ENCODE data around the gene DNM3.

The DNM3 gene

DNA sequence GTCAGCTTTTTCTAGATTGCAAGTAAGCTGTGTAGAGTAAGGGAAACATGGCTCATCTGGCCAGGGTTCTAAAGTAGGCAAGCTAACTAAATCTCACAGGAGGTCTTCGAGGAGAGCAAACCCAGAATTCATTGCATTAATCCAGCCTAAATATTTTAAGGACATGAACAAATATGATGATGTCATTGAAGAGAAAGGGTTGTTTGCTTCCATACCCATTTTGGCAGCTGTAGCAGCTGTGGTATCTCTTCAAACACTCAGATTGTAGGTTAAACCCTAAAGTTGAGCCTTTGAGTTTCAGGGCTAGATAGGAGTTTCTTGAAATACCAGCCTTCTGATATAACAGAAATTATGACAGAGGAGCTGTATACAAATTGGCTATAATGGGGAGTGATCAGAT lies 378.7 kb downstream of the DNM3 start:
- Histone ChIP-seq H3K27ac (ENCODE audit: low read depth, low read length) (no peak overlapping the region), H3K9me3 (ENCODE audit: control insufficient read depth, insufficient read depth, low read length) (no peaks in the 10 kb centered on the region), H3K4me3 (ENCODE audit: low read length) (no peak overlapping the region), H3K4me2 (ENCODE audit: low read length) (no peak overlapping the region), H3K9me2 (replicated peaks; ENCODE audit: control insufficient read depth, low read length) (no peaks in the 10 kb centered on the region), H3K27me3 (ENCODE audit: control insufficient read depth, low read length) (no peaks in the 10 kb centered on the region), H3F3A (ENCODE audit: control insufficient read depth, insufficient read depth) (no peaks in the 10 kb centered on the region), H3K36me3 (ENCODE audit: control insufficient read depth, low read length) (no peaks in the 10 kb centered on the region), H3K79me2 (ENCODE audit: control insufficient read depth, low read length) (no peaks in the 10 kb centered on the region), H3K4me1 (ENCODE audit: control insufficient read depth, low read length) (no peaks in the 10 kb centered on the region), H4K20me1 (ENCODE audit: control insufficient read depth, insufficient read depth, low read depth, low read length) (no peaks in the 10 kb centered on the region)
- TF ChIP-seq EZH2phosphoT487 (IDR thresholded peaks at IDR 0.05; ENCODE audit: borderline replicate concordance, low read length): no peak
- TF ChIP-seq, protein P1, sequence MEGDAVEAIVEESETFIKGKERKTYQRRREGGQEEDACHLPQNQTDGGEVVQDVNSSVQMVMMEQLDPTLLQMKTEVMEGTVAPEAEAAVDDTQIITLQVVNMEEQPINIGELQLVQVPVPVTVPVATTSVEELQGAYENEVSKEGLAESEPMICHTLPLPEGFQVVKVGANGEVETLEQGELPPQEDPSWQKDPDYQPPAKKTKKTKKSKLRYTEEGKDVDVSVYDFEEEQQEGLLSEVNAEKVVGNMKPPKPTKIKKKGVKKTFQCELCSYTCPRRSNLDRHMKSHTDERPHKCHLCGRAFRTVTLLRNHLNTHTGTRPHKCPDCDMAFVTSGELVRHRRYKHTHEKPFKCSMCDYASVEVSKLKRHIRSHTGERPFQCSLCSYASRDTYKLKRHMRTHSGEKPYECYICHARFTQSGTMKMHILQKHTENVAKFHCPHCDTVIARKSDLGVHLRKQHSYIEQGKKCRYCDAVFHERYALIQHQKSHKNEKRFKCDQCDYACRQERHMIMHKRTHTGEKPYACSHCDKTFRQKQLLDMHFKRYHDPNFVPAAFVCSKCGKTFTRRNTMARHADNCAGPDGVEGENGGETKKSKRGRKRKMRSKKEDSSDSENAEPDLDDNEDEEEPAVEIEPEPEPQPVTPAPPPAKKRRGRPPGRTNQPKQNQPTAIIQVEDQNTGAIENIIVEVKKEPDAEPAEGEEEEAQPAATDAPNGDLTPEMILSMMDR (IDR thresholded peaks at IDR 0.05; ENCODE audit: low read depth, low read length, poor library complexity, severe bottlenecking): no peak

DNA sequence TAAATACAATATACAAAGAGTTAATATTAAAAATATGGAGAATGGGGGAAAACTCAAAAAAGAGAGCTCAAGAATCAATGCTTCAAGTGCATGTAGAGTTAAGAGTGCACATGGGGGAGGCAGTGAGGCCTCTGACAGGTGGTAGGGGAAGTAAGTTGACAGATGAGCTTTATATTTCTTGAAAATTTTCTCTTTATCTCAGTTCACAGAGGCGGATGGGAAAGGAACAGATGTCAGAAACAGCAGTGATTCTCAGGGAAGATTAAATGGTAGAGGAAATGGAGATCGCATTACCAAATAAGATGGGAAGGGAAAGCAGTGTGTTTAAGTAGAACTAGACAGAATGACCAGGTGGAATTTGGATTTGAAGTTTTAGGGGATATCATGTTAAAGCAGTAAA lies 379.1 kb downstream of the DNM3 start:
- no peak overlapping the region for H3K27ac ChIP-seq (ENCODE audit: low read depth, low read length)
- no peaks in the 10 kb centered on the region for H3K9me2 ChIP-seq (replicated peaks; ENCODE audit: control insufficient read depth, low read length)
- no peak for TF ChIP-seq EZH2phosphoT487 (IDR thresholded peaks at IDR 0.05; ENCODE audit: borderline replicate concordance, low read length)

DNA sequence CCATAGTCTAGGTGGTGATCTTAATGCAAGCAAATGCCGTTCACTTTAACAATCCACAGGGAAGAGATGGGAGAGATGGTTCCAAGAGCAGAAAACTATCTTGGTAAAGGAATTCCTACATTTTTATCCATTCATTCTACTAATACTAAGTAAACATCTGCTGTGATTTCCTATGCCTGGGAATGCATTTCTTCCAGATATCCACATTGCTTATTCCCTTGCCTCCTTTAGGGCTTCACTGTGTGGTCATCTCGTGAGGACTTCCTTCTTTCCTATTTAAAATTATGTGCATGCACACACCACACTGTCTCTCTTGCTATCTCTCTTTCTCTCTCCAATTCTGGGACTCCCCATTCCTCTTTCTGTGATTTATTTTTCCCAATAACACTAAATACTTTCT lies 380.1 kb downstream of the DNM3 start:
- no peaks in the 10 kb centered on the region for H3K36me3 ChIP-seq (ENCODE audit: control insufficient read depth, low read length)
- no peaks in the 10 kb centered on the region for H3K27me3 ChIP-seq (ENCODE audit: control insufficient read depth, low read length)
- no peaks in the 10 kb centered on the region for H3F3A ChIP-seq (ENCODE audit: control insufficient read depth, insufficient read depth)
- no peaks in the 10 kb centered on the region for H3K79me2 ChIP-seq (ENCODE audit: control insufficient read depth, low read length)
- no peaks in the 10 kb centered on the region for H3K4me1 ChIP-seq (ENCODE audit: control insufficient read depth, low read length)
- H3K27ac ChIP-seq (ENCODE audit: low read depth, low read length): no peak overlapping the region
- H3K4me2 ChIP-seq (ENCODE audit: low read length): no peak overlapping the region
- H3K9me2 ChIP-seq (replicated peaks; ENCODE audit: control insufficient read depth, low read length): no peaks in the 10 kb centered on the region
- H3K4me3 ChIP-seq (ENCODE audit: low read length): no peak overlapping the region
- H3K9me3 ChIP-seq (ENCODE audit: control insufficient read depth, insufficient read depth, low read length): no peaks in the 10 kb centered on the region
- TF ChIP-seq EZH2phosphoT487 (IDR thresholded peaks at IDR 0.05; ENCODE audit: borderline replicate concordance, low read length): no peak
- TF ChIP-seq, protein P1 (IDR thresholded peaks at IDR 0.05; ENCODE audit: low read depth, low read length, poor library complexity, severe bottlenecking): no peak
- no peaks in the 10 kb centered on the region for H4K20me1 ChIP-seq (ENCODE audit: control insufficient read depth, insufficient read depth, low read depth, low read length)

More for the DNA sequence above, 379.1 kb downstream of the DNM3 start:
- H3F3A ChIP-seq (ENCODE audit: control insufficient read depth, insufficient read depth): no peaks in the 10 kb centered on the region
- no peaks in the 10 kb centered on the region for H3K36me3 ChIP-seq (ENCODE audit: control insufficient read depth, low read length)
- H3K9me3 ChIP-seq (ENCODE audit: control insufficient read depth, insufficient read depth, low read length): no peaks in the 10 kb centered on the region
- H3K27me3 ChIP-seq (ENCODE audit: control insufficient read depth, low read length): no peaks in the 10 kb centered on the region
- no peaks in the 10 kb centered on the region for H3K79me2 ChIP-seq (ENCODE audit: control insufficient read depth, low read length)
- H3K4me2 ChIP-seq (ENCODE audit: low read length): no peak overlapping the region
- H3K4me3 ChIP-seq (ENCODE audit: low read length): no peak overlapping the region
- no peaks in the 10 kb centered on the region for H4K20me1 ChIP-seq (ENCODE audit: control insufficient read depth, insufficient read depth, low read depth, low read length)
- H3K4me1 ChIP-seq (ENCODE audit: control insufficient read depth, low read length): no peaks in the 10 kb centered on the region

DNA sequence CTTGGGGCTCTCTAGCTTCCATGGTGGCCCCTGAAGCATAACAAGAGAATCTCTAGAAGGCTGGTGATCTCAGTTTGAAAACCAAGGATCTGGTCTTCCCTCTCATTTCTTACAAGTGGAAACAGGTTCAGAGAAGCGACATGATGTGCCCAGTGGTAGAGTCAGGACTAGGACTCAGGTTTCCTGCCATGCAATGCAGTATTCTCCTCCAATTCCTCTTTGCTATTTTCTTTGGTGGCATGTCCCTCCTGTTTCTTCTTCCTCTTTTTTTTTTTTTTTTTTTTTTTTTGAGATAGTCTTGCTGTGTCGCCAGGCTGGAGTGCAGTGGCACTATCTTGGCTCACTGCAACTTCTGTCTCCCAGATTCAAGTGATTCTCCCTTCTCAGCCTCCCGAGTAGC lies 383.6 kb downstream of the DNM3 start:
- no peak overlapping the region for H3K4me2 ChIP-seq (ENCODE audit: low read length)
- TF ChIP-seq, protein P1 (IDR thresholded peaks at IDR 0.05; ENCODE audit: low read depth, low read length, poor library complexity, severe bottlenecking): no peak
- no peak for TF ChIP-seq EZH2phosphoT487 (IDR thresholded peaks at IDR 0.05; ENCODE audit: borderline replicate concordance, low read length)
- no peaks in the 10 kb centered on the region for H3K36me3 ChIP-seq (ENCODE audit: control insufficient read depth, low read length)
- no peaks in the 10 kb centered on the region for H3K4me1 ChIP-seq (ENCODE audit: control insufficient read depth, low read length)
- H3K27me3 ChIP-seq (ENCODE audit: control insufficient read depth, low read length): no peaks in the 10 kb centered on the region
- no peaks in the 10 kb centered on the region for H3K9me3 ChIP-seq (ENCODE audit: control insufficient read depth, insufficient read depth, low read length)
- no peak overlapping the region for H3K27ac ChIP-seq (ENCODE audit: low read depth, low read length)
- no peaks in the 10 kb centered on the region for H3K79me2 ChIP-seq (ENCODE audit: control insufficient read depth, low read length)
- H4K20me1 ChIP-seq (ENCODE audit: control insufficient read depth, insufficient read depth, low read depth, low read length): no peaks in the 10 kb centered on the region
- H3K9me2 ChIP-seq (replicated peaks; ENCODE audit: control insufficient read depth, low read length): no peaks in the 10 kb centered on the region
- no peak overlapping the region for H3K4me3 ChIP-seq (ENCODE audit: low read length)
- H3F3A ChIP-seq (ENCODE audit: control insufficient read depth, insufficient read depth): no peaks in the 10 kb centered on the region

Data from DOHH2 (cell line).